HG02623 (cell line): ENCODE results near the gene SOX10.

Experiments
- ATAC-seq: cut with Tn5 transposase; IDR thresholded peaks from one replicate; pipeline ENCODE4 v1.9.1; 2021; ENCODE audit warnings: moderate library complexity; ENCODE audit not compliant: unreplicated experiment

Gene SOX10

GRCh38 chr22:37931893-37932389, 52.4 kb downstream of the SOX10 start:
- no peak for ATAC-seq

GRCh38 chr22:37930952-37931440, 53.4 kb downstream of the SOX10 start:
- ATAC-seq, result no peak

DNA sequence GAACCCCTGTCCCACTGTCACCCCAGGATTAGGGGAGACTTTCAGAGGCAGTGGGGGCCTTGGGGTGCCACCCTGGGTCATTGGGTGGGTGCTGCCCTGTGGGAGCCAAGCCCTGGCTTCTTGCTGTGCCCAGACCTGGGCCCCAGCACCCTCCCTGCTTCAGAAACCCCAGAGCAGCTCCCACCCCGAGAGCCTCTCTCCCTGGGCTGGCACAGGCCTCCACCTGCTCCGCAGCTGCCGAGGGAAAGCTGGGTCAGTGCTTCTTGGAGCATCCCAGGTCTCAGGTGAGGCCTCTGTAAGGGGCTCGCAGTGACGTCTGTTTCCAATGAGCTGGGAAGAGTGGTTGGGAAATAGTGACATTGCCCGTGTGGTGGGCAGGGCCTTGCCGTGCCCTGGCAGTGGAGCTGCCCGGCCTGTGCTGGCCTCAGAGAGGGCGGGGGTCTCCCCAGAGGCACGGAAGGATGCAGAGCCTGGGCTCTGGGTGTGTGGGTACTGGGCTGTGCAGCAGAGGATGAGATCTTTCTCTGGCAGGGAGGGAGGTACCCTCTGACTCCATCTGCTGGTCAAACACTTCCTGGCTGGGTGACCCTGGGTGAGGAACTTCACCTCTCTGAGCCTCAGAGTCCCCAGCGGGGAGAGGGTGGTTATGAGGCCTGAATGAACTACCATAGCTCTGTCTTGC, 53.9 kb downstream of the SOX10 start:
- no peak for ATAC-seq

GRCh38 chr22:37929390-37929789, 55.0 kb downstream of the SOX10 start:
- no peak for ATAC-seq

GRCh38 chr22:37927637-37927936, 56.8 kb downstream of the SOX10 start:
- ATAC-seq, result no peak

- ATAC-seq, result no peak
Observed at GRCh38 chr22:37926771-37927636, 57.4 kb downstream of the SOX10 start.

- no peak for ATAC-seq
Observed at GRCh38 chr22:37926358-37926757, 58.0 kb downstream of the SOX10 start.

GRCh38 chr22:37925767-37926166, 58.6 kb downstream of the SOX10 start:
- no peak for ATAC-seq

- ATAC-seq, result no peak
Observed at GRCh38 chr22:37925330-37925729, 59.0 kb downstream of the SOX10 start.

DNA sequence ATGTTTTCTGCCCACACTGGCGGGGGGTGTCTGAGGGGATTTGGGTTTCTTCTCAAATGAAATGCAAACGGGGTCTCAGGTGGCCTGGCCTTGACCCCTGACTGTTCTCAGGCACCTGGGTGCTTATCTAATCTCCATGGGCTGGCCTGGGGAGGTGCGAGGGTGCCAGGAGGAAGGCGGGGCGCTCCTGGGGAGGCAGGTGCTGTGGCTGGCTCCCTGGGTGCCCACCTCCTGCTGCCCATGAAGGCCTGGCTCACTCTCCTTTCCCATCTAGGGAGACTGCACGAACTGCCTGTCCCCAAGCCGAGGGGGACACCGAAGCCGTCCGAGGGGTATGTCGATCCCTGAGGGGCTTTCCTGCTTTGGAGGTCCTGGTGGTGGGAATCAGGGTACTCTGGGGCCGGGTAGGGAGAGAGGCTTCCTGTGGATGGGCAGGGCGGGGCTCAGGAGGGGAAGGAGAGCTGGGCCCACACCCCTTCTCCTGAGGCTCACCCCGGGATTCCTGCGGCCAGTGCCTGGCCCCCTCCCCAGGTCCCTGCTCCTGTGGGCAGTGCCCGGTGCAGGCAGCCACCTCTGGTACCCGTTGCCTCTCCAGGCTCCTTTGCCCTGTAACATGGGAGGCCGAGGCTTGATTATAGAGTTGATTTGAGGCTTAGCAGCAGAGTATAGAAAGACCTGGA, 59.8 kb downstream of the SOX10 start:
- ATAC-seq, result no peak

DNA sequence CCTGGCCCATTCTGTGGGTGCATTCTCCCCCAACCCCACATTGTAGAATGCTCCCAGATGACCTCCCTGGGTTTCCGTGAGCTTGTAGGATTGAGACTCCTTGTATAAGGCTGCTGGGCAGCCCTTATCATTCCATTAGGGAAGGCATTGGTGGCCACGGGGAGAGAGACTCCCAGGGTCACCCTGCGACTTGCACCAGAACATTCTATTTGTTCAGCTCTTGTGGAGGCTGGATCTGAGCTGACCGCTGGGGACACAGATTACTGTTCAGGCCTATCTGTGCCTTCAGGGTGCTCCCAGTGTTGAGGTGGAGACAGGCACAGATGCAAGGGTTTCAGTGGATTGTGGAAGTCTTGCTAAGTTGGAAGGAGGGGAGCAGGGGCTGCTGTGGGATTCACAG, 60.4 kb downstream of the SOX10 start:
- no peak for ATAC-seq
